NCI-H748 (cell line): ENCODE measurements around the gene HNRNPH1.

Source experiments
- DNase-seq: peaks from one replicate; lab custom pipeline; 2025; ENCODE audit not compliant: unreplicated experiment; lab: John Stamatoyannopoulos, UW

HNRNPH1 gene

GRCh38 chr5:179606071-179606909 is 17.2 kb downstream of the HNRNPH1 start:
- DNase-seq: no peak

- no peak for DNase-seq
These were observed 18.2 kb downstream of the HNRNPH1 start for GRCh38 chr5:179605026-179605833.

GRCh38 chr5:179603308-179603707 is 20.2 kb downstream of the HNRNPH1 start:
- no peak for DNase-seq

GRCh38 chr5:179601871-179602625 is 21.4 kb downstream of the HNRNPH1 start:
- no peak for DNase-seq

- no peak for DNase-seq
These were observed 23.5 kb downstream of the HNRNPH1 start for GRCh38 chr5:179599973-179600372.

- DNase-seq: no peak
These were observed 23.9 kb downstream of the HNRNPH1 start for GRCh38 chr5:179599566-179599965.

GRCh38 chr5:179599100-179599499 is 24.4 kb downstream of the HNRNPH1 start:
- no peak for DNase-seq

GRCh38 chr5:179596421-179596820 is 27.1 kb downstream of the HNRNPH1 start:
- no peak for DNase-seq

GRCh38 chr5:179595916-179596315 is 27.6 kb downstream of the HNRNPH1 start:
- no peak for DNase-seq

GRCh38 chr5:179588166-179588565 is 35.3 kb downstream of the HNRNPH1 start:
- DNase-seq: no peak

GRCh38 chr5:179585941-179586401 is 37.5 kb downstream of the HNRNPH1 start:
- DNase-seq: no peak

- DNase-seq: no peak
These were observed 46.0 kb downstream of the HNRNPH1 start for GRCh38 chr5:179577286-179577960.

GRCh38 chr5:179572386-179572785 is 51.1 kb downstream of the HNRNPH1 start:
- no peak for DNase-seq

GRCh38 chr5:179568721-179569120 is 54.8 kb downstream of the HNRNPH1 start:
- DNase-seq: no peak

- no peak for DNase-seq
These were observed 58.9 kb downstream of the HNRNPH1 start for GRCh38 chr5:179564526-179564925.
